IMR-90 (cell line): ENCODE data around the gene PPP1R14C. TPM values are rescaled to one million over a fixed set of nuclear protein-coding genes. Genes with fewer than 3 reads are reported as not detected.

Experiments
- ATAC-seq: fragments of 200-7000 bp; cut with Tn5 transposase; 2 replicates; pipeline ENCODE4 v1.9.1; 2020; ENCODE audit warnings: low read depth, mild to moderate bottlenecking, moderate library complexity
- BruUV-seq: library from RNA; stranded (reverse); fragments of 400-500 nt; replicated peaks from 2 replicates; lab custom pipeline; 2021; lab: Mats Ljungman, UMichigan
- CTCF ChIA-PET: fragments of 300-600 bp; formaldehyde crosslinking; extraction: SDS; loops from one replicate; lab custom pipeline; 2021; ENCODE audit warnings: antibody characterized with exemption; lab: Yijun Ruan, JAX
- POLR2A ChIA-PET: fragments of 300-600 bp; sonication (Branson Sonifier 250); formaldehyde crosslinking; loops from one replicate; lab custom pipeline; 2022; ENCODE audit warnings: antibody characterized with exemption; ENCODE audit not compliant: unreplicated experiment; lab: Charles Lee
- DNase-seq: peaks from one replicate; pipeline ENCODE4 v3.0.0; 2013
- H2AFZ ChIP-seq: replicated peaks from 2 replicates; pipeline ENCODE3; 2013; ENCODE audit warnings: low read length, mild to moderate bottlenecking; ENCODE audit not compliant: poor library complexity
- H2AK5ac ChIP-seq: 2 replicates; pipeline ENCODE4 v1.6.1; 2013; ENCODE audit warnings: low read depth, low read length, inconsistent platforms
- H2AK9ac ChIP-seq: replicated peaks from 2 replicates; pipeline ENCODE3; 2013; ENCODE audit warnings: mild to moderate bottlenecking, low read depth, low read length, moderate library complexity; ENCODE audit not compliant: poor library complexity
- H2BK120ac ChIP-seq: 2 replicates; pipeline ENCODE4 v1.6.1; 2013; ENCODE audit warnings: low read depth, low read length, inconsistent platforms
- H2BK15ac ChIP-seq: 3 replicates; pipeline ENCODE4 v1.6.1; 2013; ENCODE audit warnings: low read depth, low read length, inconsistent platforms
- H2BK20ac ChIP-seq: 2 replicates; pipeline ENCODE4 v1.6.1; 2013; ENCODE audit warnings: low read depth, mild to moderate bottlenecking, inconsistent platforms, low read length, moderate library complexity
- H2BK5ac ChIP-seq: 2 replicates; pipeline ENCODE4 v1.6.1; 2013; ENCODE audit warnings: mild to moderate bottlenecking, low read depth, low read length, inconsistent platforms; ENCODE audit not compliant: poor library complexity, severe bottlenecking
- H3K14ac ChIP-seq: replicated peaks from 2 replicates; pipeline ENCODE4 v1.6.1; 2013; ENCODE audit warnings: low read depth, low read length, inconsistent platforms
- H3K18ac ChIP-seq: 2 replicates; pipeline ENCODE4 v1.6.1; 2013; ENCODE audit warnings: low read depth, low read length, control low read depth
- H3K23ac ChIP-seq: 2 replicates; pipeline ENCODE4 v1.6.1; 2013; ENCODE audit warnings: low read depth, low read length, inconsistent platforms
- H3K27ac ChIP-seq: 2 replicates; pipeline ENCODE4 v1.5.1; 2013; ENCODE audit warnings: mild to moderate bottlenecking, control low read depth, low read length; ENCODE audit not compliant: insufficient read depth
- H3K27me3 ChIP-seq: 2 replicates; pipeline ENCODE4 v1.6.1; 2013; ENCODE audit warnings: low read length; ENCODE audit not compliant: control insufficient read depth, insufficient read depth
- H3K36me3 ChIP-seq: 2 replicates; pipeline ENCODE4 v1.6.1; 2013; ENCODE audit warnings: low read length, mixed read lengths; ENCODE audit not compliant: control insufficient read depth, insufficient read depth
- H3K4ac ChIP-seq: 2 replicates; pipeline ENCODE4 v1.6.1; 2013; ENCODE audit warnings: low read depth, low read length, inconsistent platforms
- H3K4me1 ChIP-seq: 2 replicates; pipeline ENCODE4 v1.6.1; 2013; ENCODE audit warnings: low read length, mixed read lengths; ENCODE audit not compliant: control insufficient read depth, insufficient read depth
- H3K4me2 ChIP-seq: 2 replicates; pipeline ENCODE4 v1.6.1; 2013; ENCODE audit warnings: low read depth, mild to moderate bottlenecking, control low read depth, low read length, moderate library complexity
- H3K4me3 ChIP-seq: 2 replicates; pipeline ENCODE4 v1.5.1; 2013; ENCODE audit warnings: low read depth, mild to moderate bottlenecking, control low read depth, low read length, moderate library complexity; ENCODE audit not compliant: insufficient read depth
- H3K56ac ChIP-seq: 2 replicates; pipeline ENCODE4 v1.6.1; 2013; ENCODE audit warnings: low read length, inconsistent platforms; ENCODE audit not compliant: insufficient read depth; ENCODE audit errors: extremely low read depth
- H3K79me1 ChIP-seq, 2 experiments: 2 replicates each; pipeline ENCODE4 v1.6.1; 2013; ENCODE audit warnings: low read length in 2 of 2, inconsistent platforms in 1 of 2, low read depth in 1 of 2
- H3K9ac ChIP-seq: 2 replicates; pipeline ENCODE4 v1.6.1; 2013; ENCODE audit warnings: low read depth, low read length, control low read depth
- H3K9me1 ChIP-seq: 2 replicates; pipeline ENCODE4 v1.6.1; 2013; ENCODE audit warnings: low read length, inconsistent platforms; ENCODE audit not compliant: insufficient read depth
- H3K9me3 ChIP-seq: 2 replicates; pipeline ENCODE4 v1.6.1; 2013; ENCODE audit warnings: low read length; ENCODE audit not compliant: control insufficient read depth, insufficient read depth
- H4K20me1 ChIP-seq: 2 replicates; pipeline ENCODE4 v1.6.1; 2013; ENCODE audit warnings: low read length, inconsistent platforms; ENCODE audit not compliant: insufficient read depth
- H4K5ac ChIP-seq: 2 replicates; pipeline ENCODE4 v1.6.1; 2013; ENCODE audit warnings: mild to moderate bottlenecking, low read depth, low read length, control low read depth
- H4K8ac ChIP-seq, 2 experiments: 2 replicates each; pipeline ENCODE4 v1.6.1; 2013; ENCODE audit warnings: low read depth in 2 of 2, low read length in 2 of 2, control low read depth in 1 of 2, inconsistent platforms in 1 of 2
- H4K91ac ChIP-seq: 2 replicates; pipeline ENCODE4 v1.6.1; 2013; ENCODE audit warnings: low read depth, low read length, inconsistent platforms; ENCODE audit not compliant: insufficient read depth
- CTCF ChIP-seq: conservative IDR thresholded peaks from 2 replicates; pipeline ENCODE4 v1.5.1; 2012; ENCODE audit warnings: mild to moderate bottlenecking, low read depth, low read length, improper control_type of control experiment
- FOS ChIP-seq: fragments of 150-350 bp; IDR thresholded peaks from 2 replicates; pipeline ENCODE4 v1.6.1; 2016; ENCODE audit warnings: low read depth, low read length
- MAZ ChIP-seq: IDR thresholded peaks from 2 replicates; pipeline ENCODE4 v1.6.1; 2012; ENCODE audit warnings: low read depth, mild to moderate bottlenecking, low read length, improper control_type of control experiment, moderate library complexity, borderline replicate concordance
- MXI1 ChIP-seq: IDR thresholded peaks from 2 replicates; pipeline ENCODE4 v1.6.1; 2012; ENCODE audit warnings: low read depth, mild to moderate bottlenecking, low read length, moderate library complexity, borderline replicate concordance
- NFE2L2 ChIP-seq: fragments of 150-350 bp; IDR thresholded peaks from 2 replicates; pipeline ENCODE4 v1.6.1; 2016; ENCODE audit warnings: low read depth, mild to moderate bottlenecking, low read length
- RAD21 ChIP-seq: IDR thresholded peaks from 2 replicates; pipeline ENCODE4 v1.6.1; 2012; ENCODE audit warnings: low read length, improper control_type of control experiment
- SMC3 ChIP-seq: fragments of 150-350 bp; IDR thresholded peaks from 2 replicates; pipeline ENCODE4 v1.6.1; 2016; ENCODE audit warnings: low read depth, mild to moderate bottlenecking, antibody characterized with exemption, low read length, moderate library complexity
- WGBS, 2 experiments: methylation state at CpG; one replicate each; pipeline versions ENCODE4 v1.1.5 to v1.1.7; 2013; ENCODE audit warnings: missing lambda C conversion rate in 2 of 2; ENCODE audit not compliant: insufficient read length in 1 of 2; ENCODE audit errors: extremely low coverage in 2 of 2; 5-methylcytosine and 5-hydroxymethylcytosine counted together
- dilution Hi-C: fragments of 300-500 bp; cut with HindIII; formaldehyde crosslinking; loops from one replicate; pipeline ENCODE4 v1.14.3; 2018; ENCODE audit warnings: low sequenced_read_pairs; ENCODE audit not compliant: unreplicated experiment
- in situ Hi-C: fragments of 300-500 bp; cut with MboI; formaldehyde crosslinking; loops from 3 replicates; pipeline ENCODE4 v1.14.3; 2019; ENCODE audit warnings: low sequenced_read_pairs, inconsistent platforms, mixed read lengths
- intact Hi-C: fragments of 100-400 bp; cut with micrococcal nuclease; formaldehyde crosslinking; loops from 2 replicates; pipeline ENCODE4 v1.10.0; 2022
- polyA plus RNA-seq, 3 experiments: library from polyadenylated mRNA; depleted of rRNA; stranded (reverse); fragments of >200 nt; gene quantifications; 2 replicates each; pipeline ENCODE4 v1.2.3, GENCODE V29; 2012; ENCODE audit warnings: low replicate concordance in 1 of 3
- total RNA-seq: library from RNA; depleted of rRNA; stranded (reverse); fragments of >200 nt; gene quantifications from 2 replicates; pipeline ENCODE4 v1.2.3, GENCODE V29; 2012
- TF ChIP-seq, protein P1 (sequence below): fragments of 150-350 bp; IDR thresholded peaks from 2 replicates; pipeline ENCODE4 v1.6.1; 2016; ENCODE audit warnings: low read depth, mild to moderate bottlenecking, low read length, moderate library complexity, borderline replicate concordance
- TF ChIP-seq, protein P2 (sequence below): fragments of 150-350 bp; IDR thresholded peaks from 2 replicates; pipeline ENCODE4 v1.6.1; 2017; ENCODE audit warnings: mild to moderate bottlenecking, antibody characterized with exemption, low read length, low read depth

PPP1R14C gene
- total and polyA plus RNA-seq, 2 of the 4 experiments (the other 2 are of a cell fraction), result not detected

- CTCF ChIA-PET, result no interaction called here
- Histone ChIP-seq H2AK5ac (no peak overlapping the region), H3K9ac (no peak overlapping the region), H3K36me3 (no peaks in the 10 kb centered on the region), H3K4me3 (no peak overlapping the region), H2BK5ac (no peak overlapping the region), H3K14ac (no peak overlapping the region), H2BK20ac (no peak overlapping the region), H2AFZ (no peak overlapping the region), H3K18ac (no peak overlapping the region), H2BK15ac (no peak overlapping the region), H3K27me3 (peaks cover 11% of the 10 kb centered on the region), H3K9me3 (no peaks in the 10 kb centered on the region), H4K20me1 (no peaks in the 10 kb centered on the region), H3K79me1 (no peaks in the 10 kb centered on the region), H3K9me1 (no peaks in the 10 kb centered on the region), H3K23ac (no peak overlapping the region), H3K4me2 (no peak overlapping the region), H3K56ac (no peak overlapping the region), H3K4me1 (no peaks in the 10 kb centered on the region), H2BK120ac (no peak overlapping the region), H3K27ac (no peak overlapping the region), H4K5ac (no peak overlapping the region), H4K91ac (no peak overlapping the region), H3K4ac (no peak overlapping the region), H2AK9ac (no peak overlapping the region), H4K8ac (no peak overlapping the region)
- TF ChIP-seq RAD21 (no peak), FOS (no peak), SMC3 (no peak), MXI1 (no peak), MAZ (no peak), CTCF (no peak), NFE2L2 (no peak)
- TF ChIP-seq, protein P1, sequence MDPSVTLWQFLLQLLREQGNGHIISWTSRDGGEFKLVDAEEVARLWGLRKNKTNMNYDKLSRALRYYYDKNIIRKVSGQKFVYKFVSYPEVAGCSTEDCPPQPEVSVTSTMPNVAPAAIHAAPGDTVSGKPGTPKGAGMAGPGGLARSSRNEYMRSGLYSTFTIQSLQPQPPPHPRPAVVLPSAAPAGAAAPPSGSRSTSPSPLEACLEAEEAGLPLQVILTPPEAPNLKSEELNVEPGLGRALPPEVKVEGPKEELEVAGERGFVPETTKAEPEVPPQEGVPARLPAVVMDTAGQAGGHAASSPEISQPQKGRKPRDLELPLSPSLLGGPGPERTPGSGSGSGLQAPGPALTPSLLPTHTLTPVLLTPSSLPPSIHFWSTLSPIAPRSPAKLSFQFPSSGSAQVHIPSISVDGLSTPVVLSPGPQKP, result no peak
- TF ChIP-seq, protein P2, sequence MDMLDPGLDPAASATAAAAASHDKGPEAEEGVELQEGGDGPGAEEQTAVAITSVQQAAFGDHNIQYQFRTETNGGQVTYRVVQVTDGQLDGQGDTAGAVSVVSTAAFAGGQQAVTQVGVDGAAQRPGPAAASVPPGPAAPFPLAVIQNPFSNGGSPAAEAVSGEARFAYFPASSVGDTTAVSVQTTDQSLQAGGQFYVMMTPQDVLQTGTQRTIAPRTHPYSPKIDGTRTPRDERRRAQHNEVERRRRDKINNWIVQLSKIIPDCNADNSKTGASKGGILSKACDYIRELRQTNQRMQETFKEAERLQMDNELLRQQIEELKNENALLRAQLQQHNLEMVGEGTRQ, result no peak
- ATAC-seq, result no peak
- intact Hi-C loops, result no loop called here
- no peak for DNase-seq
- WGBS, 2 experiments, result no CpG with 5 or more reads among the region's 2 CpGs
- POLR2A ChIA-PET, result no interaction called here
- in situ Hi-C loops, result no loop called here
- dilution Hi-C loops, result no loop called here
- no TSS peak for BruUV-seq
Measured at GRCh38 chr6:150194195-150194594, 51.4 kb downstream of the PPP1R14C start.
